OCI-LY1 (cell line): ENCODE measurements around the gene CTNNA3.

Experiments used
- H2AFZ ChIP-seq: fragments of 200-600 bp; sonication (generic), shearing (Covaris generic); 2 replicates; pipeline ENCODE4 v1.6.0; 2014; ENCODE audit warnings: antibody characterized with exemption, mild to moderate bottlenecking, low read length
- H3F3A ChIP-seq: fragments of 200-600 bp; sonication (generic), shearing (Covaris generic); 2 replicates; pipeline ENCODE4 v1.6.0; 2014; ENCODE audit warnings: mild to moderate bottlenecking, antibody characterized with exemption, low read length, moderate library complexity; ENCODE audit not compliant: insufficient read depth
- H3K27ac ChIP-seq: fragments of 200-600 bp; sonication (generic); 2 replicates; pipeline ENCODE4 v1.5.1; 2014; ENCODE audit warnings: low read length, mixed run types, mild to moderate bottlenecking, low read depth; ENCODE audit not compliant: poor library complexity, severe bottlenecking
- H3K27me3 ChIP-seq: fragments of 200-600 bp; sonication (generic); 2 replicates; pipeline ENCODE4 v1.6.0; 2014; ENCODE audit warnings: antibody characterized with exemption, mild to moderate bottlenecking, low read length, moderate library complexity; ENCODE audit not compliant: insufficient read depth
- H3K36me3 ChIP-seq: fragments of 200-600 bp; sonication (generic); 2 replicates; pipeline ENCODE4 v1.6.1; 2014; ENCODE audit warnings: mild to moderate bottlenecking, antibody characterized with exemption, low read length, moderate library complexity, mixed read lengths; ENCODE audit not compliant: insufficient read depth
- H3K4me1 ChIP-seq: fragments of 200-600 bp; sonication (generic); 2 replicates; pipeline ENCODE4 v1.5.1; 2014; ENCODE audit warnings: mild to moderate bottlenecking, low read length, moderate library complexity; ENCODE audit not compliant: insufficient read depth, severe bottlenecking
- H3K4me2 ChIP-seq: fragments of 200-600 bp; sonication (generic), shearing (Covaris generic); 2 replicates; pipeline ENCODE4 v1.6.1; 2014; ENCODE audit warnings: low read length
- H3K4me3 ChIP-seq: fragments of 200-600 bp; sonication (generic); 2 replicates; pipeline ENCODE4 v1.5.1; 2014; ENCODE audit warnings: low read length, low read depth, mild to moderate bottlenecking, mixed read lengths; ENCODE audit not compliant: poor library complexity, severe bottlenecking
- H3K79me2 ChIP-seq: fragments of 200-600 bp; shearing (Covaris generic); 2 replicates; pipeline ENCODE4 v1.6.1; 2016; ENCODE audit warnings: mixed run types, low read length, mixed read lengths; ENCODE audit not compliant: insufficient read depth
- H3K9ac ChIP-seq: fragments of 200-600 bp; sonication (generic), shearing (Covaris generic); 2 replicates; pipeline ENCODE4 v1.6.1; 2014; ENCODE audit warnings: mild to moderate bottlenecking, low read length, mixed read lengths
- H3K9me2 ChIP-seq: fragments of 200-600 bp; sonication (generic), shearing (Covaris generic); 2 replicates; pipeline ENCODE4 v1.6.1; 2014; ENCODE audit warnings: low read depth, mild to moderate bottlenecking, low read length, mixed read lengths
- H3K9me3 ChIP-seq: fragments of 200-600 bp; shearing (Covaris generic); 2 replicates; pipeline ENCODE4 v1.6.1; 2014; ENCODE audit warnings: low read length, mixed read lengths
- H4K20me1 ChIP-seq: fragments of 200-600 bp; sonication (generic), shearing (Covaris generic); 2 replicates; pipeline ENCODE4 v1.6.0; 2016; ENCODE audit warnings: mild to moderate bottlenecking, low read length; ENCODE audit not compliant: insufficient read depth
- EZH2 ChIP-seq: fragments of 200-600 bp; sonication (generic), shearing (Covaris generic); IDR thresholded peaks from 2 replicates; pipeline ENCODE4 v1.8.0; 2017; ENCODE audit warnings: borderline replicate concordance, mixed run types, mild to moderate bottlenecking, antibody characterized with exemption, low read length, moderate library complexity, mixed read lengths
- TF ChIP-seq, protein P1 (sequence below): fragments of 200-600 bp; sonication (generic), shearing (Covaris generic); IDR thresholded peaks from 2 replicates; pipeline ENCODE4 v1.5.1; 2017; ENCODE audit warnings: mild to moderate bottlenecking, antibody characterized with exemption, low read length, moderate library complexity, mixed read lengths

CTNNA3 gene

DNA sequence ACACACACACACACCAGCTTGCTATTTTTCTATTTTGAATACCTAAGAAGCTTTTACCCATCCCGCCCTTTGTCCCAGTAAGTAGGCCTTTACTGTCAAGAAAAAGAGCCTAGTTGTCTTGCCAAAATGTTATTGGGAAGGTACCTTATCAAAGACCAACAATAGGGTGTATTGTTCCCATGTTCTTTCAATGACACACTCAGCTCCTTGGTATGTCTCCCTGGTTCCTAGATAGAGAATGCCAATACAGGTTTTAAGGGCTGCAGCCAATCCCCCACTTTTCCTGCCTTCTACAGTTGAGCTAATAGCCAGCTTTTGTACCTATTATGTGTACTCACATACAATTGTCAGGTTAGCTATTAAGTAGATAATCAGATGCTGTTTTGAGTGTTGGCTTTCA lies 862.1 kb downstream of the CTNNA3 start:
- Histone ChIP-seq H3K4me2 (no peak overlapping the region), H3K27ac (no peak overlapping the region), H3K36me3 (no peaks in the 10 kb centered on the region), H3K9me2 (no peaks in the 10 kb centered on the region), H3K9me3 (no peaks in the 10 kb centered on the region), H2AFZ (no peak overlapping the region), H3K27me3 (no peaks in the 10 kb centered on the region), H3F3A (no peaks in the 10 kb centered on the region), H3K4me1 (no peaks in the 10 kb centered on the region), H4K20me1 (no peaks in the 10 kb centered on the region), H3K9ac (no peak overlapping the region), H3K4me3 (no peak overlapping the region), H3K79me2 (no peaks in the 10 kb centered on the region)
- no peak for TF ChIP-seq EZH2
- TF ChIP-seq, protein P1, sequence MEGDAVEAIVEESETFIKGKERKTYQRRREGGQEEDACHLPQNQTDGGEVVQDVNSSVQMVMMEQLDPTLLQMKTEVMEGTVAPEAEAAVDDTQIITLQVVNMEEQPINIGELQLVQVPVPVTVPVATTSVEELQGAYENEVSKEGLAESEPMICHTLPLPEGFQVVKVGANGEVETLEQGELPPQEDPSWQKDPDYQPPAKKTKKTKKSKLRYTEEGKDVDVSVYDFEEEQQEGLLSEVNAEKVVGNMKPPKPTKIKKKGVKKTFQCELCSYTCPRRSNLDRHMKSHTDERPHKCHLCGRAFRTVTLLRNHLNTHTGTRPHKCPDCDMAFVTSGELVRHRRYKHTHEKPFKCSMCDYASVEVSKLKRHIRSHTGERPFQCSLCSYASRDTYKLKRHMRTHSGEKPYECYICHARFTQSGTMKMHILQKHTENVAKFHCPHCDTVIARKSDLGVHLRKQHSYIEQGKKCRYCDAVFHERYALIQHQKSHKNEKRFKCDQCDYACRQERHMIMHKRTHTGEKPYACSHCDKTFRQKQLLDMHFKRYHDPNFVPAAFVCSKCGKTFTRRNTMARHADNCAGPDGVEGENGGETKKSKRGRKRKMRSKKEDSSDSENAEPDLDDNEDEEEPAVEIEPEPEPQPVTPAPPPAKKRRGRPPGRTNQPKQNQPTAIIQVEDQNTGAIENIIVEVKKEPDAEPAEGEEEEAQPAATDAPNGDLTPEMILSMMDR = no peak

DNA sequence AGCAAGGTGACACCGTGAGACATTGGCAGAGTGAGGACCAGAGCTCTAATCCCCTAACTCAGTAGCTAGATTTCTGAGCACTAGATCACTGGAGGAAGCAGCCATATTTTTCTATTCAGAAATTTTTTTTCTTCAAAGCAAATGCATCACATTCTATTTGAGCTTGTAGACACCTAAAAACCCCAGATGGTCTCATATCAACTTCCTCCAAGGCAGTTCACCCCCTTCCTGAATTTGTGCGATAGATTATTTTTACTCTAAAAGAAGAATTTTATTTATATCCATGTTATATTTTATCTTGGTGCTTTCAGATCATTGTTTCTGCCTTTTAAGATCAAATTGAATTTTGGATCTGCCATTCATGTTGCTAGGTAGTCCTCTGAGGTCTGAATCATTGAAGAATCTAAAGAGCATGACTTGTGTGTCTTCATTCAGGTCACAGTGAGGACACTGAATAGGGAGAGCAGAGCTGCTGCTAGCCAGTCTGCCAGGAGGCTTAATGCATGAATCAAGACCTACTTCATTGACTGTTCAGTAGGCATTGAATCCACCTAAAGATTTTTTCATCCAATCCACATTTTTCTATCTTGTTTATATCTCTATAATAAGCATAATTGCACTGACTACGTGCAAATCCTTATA lies 863.1 kb downstream of the CTNNA3 start:
- Histone ChIP-seq H3K9me2 (no peaks in the 10 kb centered on the region), H3K4me3 (no peak overlapping the region), H3K9me3 (no peaks in the 10 kb centered on the region), H3K4me1 (no peaks in the 10 kb centered on the region), H3F3A (no peaks in the 10 kb centered on the region), H3K27me3 (no peaks in the 10 kb centered on the region), H2AFZ (no peak overlapping the region), H3K79me2 (no peaks in the 10 kb centered on the region), H3K9ac (no peak overlapping the region), H3K36me3 (no peaks in the 10 kb centered on the region), H3K4me2 (no peak overlapping the region), H4K20me1 (no peaks in the 10 kb centered on the region), H3K27ac (no peak overlapping the region)
- TF ChIP-seq, protein P1 = no peak
- TF ChIP-seq EZH2 = no peak

DNA sequence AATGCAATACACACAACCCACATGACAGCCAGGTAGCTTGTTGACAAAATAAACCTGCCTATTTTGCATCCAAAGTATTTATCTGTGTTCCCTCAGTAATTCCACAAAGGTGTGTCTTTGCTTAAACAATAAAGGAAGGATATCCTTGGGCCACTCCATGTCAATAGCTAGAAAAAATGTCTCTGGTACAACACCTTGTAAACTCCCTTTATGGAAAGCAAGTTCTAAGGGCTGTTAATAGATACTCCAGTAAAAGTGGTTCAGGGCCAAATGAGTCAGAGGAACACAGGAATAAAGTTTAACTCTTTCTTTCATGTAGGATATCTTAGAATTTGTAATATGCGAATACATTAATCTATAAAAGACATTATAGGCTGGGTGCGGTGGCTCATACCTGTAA lies 867.0 kb downstream of the CTNNA3 start:
- Histone ChIP-seq H3K27me3 (no peaks in the 10 kb centered on the region), H3F3A (no peaks in the 10 kb centered on the region), H4K20me1 (no peaks in the 10 kb centered on the region), H3K36me3 (no peaks in the 10 kb centered on the region), H3K9me2 (no peaks in the 10 kb centered on the region), H3K79me2 (no peaks in the 10 kb centered on the region), H3K27ac (no peak overlapping the region), H3K9ac (no peak overlapping the region), H3K4me2 (no peak overlapping the region), H3K4me1 (no peaks in the 10 kb centered on the region), H2AFZ (no peak overlapping the region), H3K9me3 (no peaks in the 10 kb centered on the region), H3K4me3 (no peak overlapping the region)
- TF ChIP-seq EZH2 = no peak
- TF ChIP-seq, protein P1 = no peak
